Testis (tissue), 3 donors: ENCODE results near the gene THADA. TPM values are rescaled to one million over a fixed set of nuclear protein-coding genes. Genes with fewer than 3 reads are reported as not detected.

Experiments
- DNase-seq: peaks from one replicate; pipeline ENCODE4 v3.0.0-alpha.2; 2019
- H3K27ac ChIP-seq, 2 donors: fragments of 200-600 bp; sonication (generic); one replicate each; pipeline ENCODE4 v1.5.1; 2019
- H3K27me3 ChIP-seq: fragments of 200-600 bp; sonication (generic); one replicate; pipeline ENCODE4 v1.5.1; 2019
- H3K36me3 ChIP-seq: fragments of 200-600 bp; sonication (generic); one replicate; pipeline ENCODE4 v1.5.1; 2017; ENCODE audit warnings: low read depth; ENCODE audit errors: missing control alignments
- H3K4me1 ChIP-seq: fragments of 200-600 bp; sonication (generic); one replicate; pipeline ENCODE4 v1.5.1; 2019
- H3K4me3 ChIP-seq, 2 donors: fragments of 200-600 bp; sonication (generic); one replicate each; pipeline ENCODE4 v1.5.1; 2017 to 2019
- H3K9me3 ChIP-seq: fragments of 200-600 bp; sonication (generic); one replicate; pipeline ENCODE4 v1.5.1; 2017
- CTCF ChIP-seq, 3 experiments: fragments of 450-650 bp in 2 of 3; fragments of 200-600 bp in 1 of 3; sonication (generic) in 1 of 3; IDR thresholded peaks; one replicate each; pipeline ENCODE4 v1.5.1; 2016 to 2019; ENCODE audit warnings: antibody characterized with exemption in 3 of 3, mild to moderate bottlenecking in 2 of 3, moderate library complexity in 1 of 3
- POLR2A ChIP-seq: fragments of 450-650 bp; IDR thresholded peaks from one replicate; pipeline ENCODE4 v1.6.1; 2017; ENCODE audit warnings: antibody characterized with exemption, mild to moderate bottlenecking, moderate library complexity
- WGBS, 2 donors: methylation state at CpG; one replicate each; pipeline ENCODE4 v1.1.5; 2018; 5-methylcytosine and 5-hydroxymethylcytosine counted together
- intact Hi-C: fragments of 100-400 bp; cut with DNase I; formaldehyde crosslinking; loops from one replicate; pipeline ENCODE4 v1.15.1; 2023; ENCODE audit warnings: low total_unique reads
- polyA plus RNA-seq: library from polyadenylated mRNA; stranded (reverse); fragments of 350-450 nt; fragmentation: Illumina TruSeq; extraction: RNeasy Lipid Tissue Mini Kit (QIAGEN cat#74804); gene quantifications from one replicate; pipeline ENCODE4 v1.2.3, GENCODE V29; 2014; ENCODE audit warnings: low read depth, low replicate concordance; ENCODE audit not compliant: insufficient read depth
- total RNA-seq, 2 donors: library from RNA; depleted of rRNA; stranded (reverse); fragments of >200 nt; gene quantifications; one replicate each; pipeline ENCODE4 v1.2.3, GENCODE V29; 2016

Gene THADA
- total and polyA plus RNA-seq, 3 donors from 2014 or later = 29.5 to 43.9 (median 39.5) TPM

DNA sequence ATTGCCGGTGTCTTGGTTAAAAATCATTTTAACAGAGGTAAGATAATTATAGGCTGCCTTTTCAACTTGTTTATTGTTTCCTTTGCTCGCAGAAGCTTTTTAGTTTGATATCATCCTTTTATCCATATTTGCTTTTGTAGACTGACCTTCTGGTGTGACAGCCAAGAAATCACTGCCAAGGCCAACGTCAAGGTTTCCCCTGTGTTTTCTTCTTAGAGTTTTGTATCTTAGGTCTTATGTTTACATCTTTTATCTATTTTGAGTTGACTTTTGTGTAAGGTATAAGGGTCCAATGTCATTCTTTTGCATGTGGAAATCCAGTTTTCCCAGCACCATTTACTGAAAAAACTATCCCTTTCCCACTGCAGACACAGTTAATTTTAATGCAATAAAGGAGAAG lies 240.4 kb downstream of the THADA start:
- intact Hi-C loops = no loop called here
- no peak for DNase-seq
- Histone ChIP-seq H3K36me3 (no peaks in the 10 kb centered on the region), H3K4me1 (no peaks in the 10 kb centered on the region), H3K27ac (no peak overlapping the region), H3K27me3 (no peaks in the 10 kb centered on the region), H3K9me3 (no peaks in the 10 kb centered on the region), H3K4me3 (no peak overlapping the region)
- TF ChIP-seq POLR2A (no peak), CTCF (IDR thresholded peaks at IDR 0.05) (no peak)
- WGBS, 2 donors = 31 to 47% methylated on average over 3 of the region's 3 CpGs

DNA sequence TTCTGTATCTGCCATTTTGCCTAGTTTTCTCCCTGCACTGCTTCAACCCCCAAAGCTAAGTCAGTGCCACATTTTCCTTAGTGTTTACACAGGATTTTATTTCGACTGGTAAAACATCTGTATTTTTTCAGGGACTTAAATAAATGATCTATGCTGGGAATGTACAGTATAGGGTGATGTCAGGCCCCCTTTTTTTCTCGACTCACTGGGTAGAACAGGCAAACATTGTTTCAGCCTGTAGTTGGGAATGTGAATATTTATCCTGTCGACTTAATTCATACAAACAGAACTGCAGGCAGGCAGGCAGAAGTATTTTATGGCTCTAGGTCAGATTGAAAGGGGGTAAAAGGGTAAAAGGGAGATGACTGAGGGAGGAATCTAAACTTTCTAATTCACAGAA lies 245.9 kb downstream of the THADA start:
- WGBS, 2 donors = 56 to 60% methylated on average over 3 of the region's 3 CpGs
- intact Hi-C loops = no loop called here
- TF ChIP-seq CTCF (IDR thresholded peaks at IDR 0.05) (no peak), POLR2A (no peak)

DNA sequence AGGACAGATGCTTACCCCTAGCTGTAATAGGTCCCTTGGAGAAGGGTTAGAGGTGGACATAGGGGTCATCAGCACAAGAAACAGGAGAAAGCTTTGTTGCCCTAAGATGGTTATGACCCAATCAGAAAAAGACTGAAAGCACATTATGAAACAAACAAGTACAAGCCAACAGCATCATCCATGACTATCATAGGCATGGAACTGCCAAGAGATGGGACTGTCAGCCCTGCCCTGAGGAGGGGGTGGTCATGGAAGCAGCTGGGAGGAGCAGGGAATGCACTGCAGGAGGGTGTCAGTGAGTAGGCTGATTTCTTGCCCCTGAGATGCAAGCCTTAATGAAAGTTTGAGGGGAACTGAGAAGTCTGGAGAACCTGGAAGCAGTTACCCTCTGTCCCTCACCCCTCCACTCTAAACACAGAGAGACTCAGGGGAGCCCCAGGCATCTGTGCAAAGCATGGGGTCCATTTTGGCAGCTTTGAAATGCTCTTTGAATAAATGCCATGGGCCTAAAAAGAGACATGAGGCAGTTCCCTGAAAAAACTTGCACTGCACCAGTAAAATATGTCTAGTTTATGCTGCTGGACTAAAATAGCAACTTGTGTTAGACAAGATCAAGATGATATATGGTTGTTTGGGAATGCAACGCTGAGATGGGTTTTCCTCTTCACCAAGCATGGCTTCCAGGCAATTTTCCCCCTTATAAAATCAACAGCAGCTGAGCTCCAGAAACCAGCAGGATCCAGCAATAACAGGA lies 246.8 kb downstream of the THADA start:
- peak overlapping the region in 1 of 2 donors; percentile 44 for H3K27ac ChIP-seq
- H3K27me3 ChIP-seq = no peaks in the 10 kb centered on the region
- WGBS, 2 donors = 27 to 47% methylated on average over 1 of the region's 1 CpG
- no peaks in the 10 kb centered on the region for H3K36me3 ChIP-seq
- TF ChIP-seq POLR2A (no peak), CTCF (IDR thresholded peaks at IDR 0.05) (no peak)
- H3K4me3 ChIP-seq = no peak overlapping the region
- intact Hi-C loops = no loop called here
- peaks cover 34% of the 10 kb centered on the region for H3K4me1 ChIP-seq
- no peak for DNase-seq
- H3K9me3 ChIP-seq = no peaks in the 10 kb centered on the region

More for the DNA sequence above, 245.9 kb downstream of the THADA start:
- no peak for DNase-seq
- H3K4me1 ChIP-seq = peaks cover 26% of the 10 kb centered on the region
- no peak overlapping the region for H3K27ac ChIP-seq
- no peak overlapping the region for H3K4me3 ChIP-seq
- no peaks in the 10 kb centered on the region for H3K36me3 ChIP-seq
- no peaks in the 10 kb centered on the region for H3K27me3 ChIP-seq
- no peaks in the 10 kb centered on the region for H3K9me3 ChIP-seq

- WGBS, 2 donors = 72 to 74% methylated on average over 4 of the region's 4 CpGs
- H3K9me3 ChIP-seq = no peaks in the 10 kb centered on the region
- intact Hi-C loops = no loop called here
- peaks cover 46% of the 10 kb centered on the region for H3K4me1 ChIP-seq
- H3K27ac ChIP-seq = no peak overlapping the region
- H3K4me3 ChIP-seq = no peak overlapping the region
- no peak for DNase-seq
- no peaks in the 10 kb centered on the region for H3K36me3 ChIP-seq
- TF ChIP-seq CTCF (IDR thresholded peaks at IDR 0.05) (no peak), POLR2A (no peak)
- no peaks in the 10 kb centered on the region for H3K27me3 ChIP-seq
Measured at GRCh38 chr2:43347746-43348145, 248.1 kb downstream of the THADA start.
